Muscle layer of duodenum (tissue), 2 donors: ENCODE results near the gene PUS10.
A peak's percentile ranks its signal among the peaks of the same experiment; 100 is the strongest.
"Not testable (repeated sequence)": the region's sequence is repeated elsewhere in the genome, so short reads cannot be mapped to it uniquely, and the experiment has no call there.

Experiments used
- H3K27ac ChIP-seq: one replicate; pipeline ENCODE4 v1.7.0; 2013; ENCODE audit warnings: mild to moderate bottlenecking, low read length
- H3K27me3 ChIP-seq: one replicate; pipeline ENCODE4 v1.7.0; 2013; ENCODE audit warnings: low read depth, mild to moderate bottlenecking, control low read depth, low read length
- H3K36me3 ChIP-seq, 2 donors: one replicate each; pipeline ENCODE4 v1.7.0; 2013; ENCODE audit warnings: low read length in 2 of 2, control low read depth in 1 of 2, mild to moderate bottlenecking in 1 of 2; ENCODE audit not compliant: insufficient read depth in 2 of 2, control insufficient read depth in 1 of 2
- H3K4me1 ChIP-seq, 2 donors: one replicate each; pipeline ENCODE4 v1.7.0; 2013; ENCODE audit warnings: low read length in 2 of 2, mild to moderate bottlenecking in 2 of 2, control low read depth in 1 of 2, moderate library complexity in 1 of 2; ENCODE audit not compliant: insufficient read depth in 2 of 2, control insufficient read depth in 1 of 2
- H3K4me3 ChIP-seq, 2 donors: one replicate each; pipeline ENCODE4 v1.7.0; 2013; ENCODE audit warnings: low read length in 2 of 2, low read depth in 1 of 2, mild to moderate bottlenecking in 1 of 2
- H3K9me3 ChIP-seq, 2 donors: one replicate each; pipeline ENCODE4 v1.7.0; 2013; ENCODE audit warnings: low read length in 2 of 2, control low read depth in 1 of 2, mild to moderate bottlenecking in 1 of 2; ENCODE audit not compliant: control insufficient read depth in 1 of 2
- donor health status: healthy.

Gene PUS10

DNA sequence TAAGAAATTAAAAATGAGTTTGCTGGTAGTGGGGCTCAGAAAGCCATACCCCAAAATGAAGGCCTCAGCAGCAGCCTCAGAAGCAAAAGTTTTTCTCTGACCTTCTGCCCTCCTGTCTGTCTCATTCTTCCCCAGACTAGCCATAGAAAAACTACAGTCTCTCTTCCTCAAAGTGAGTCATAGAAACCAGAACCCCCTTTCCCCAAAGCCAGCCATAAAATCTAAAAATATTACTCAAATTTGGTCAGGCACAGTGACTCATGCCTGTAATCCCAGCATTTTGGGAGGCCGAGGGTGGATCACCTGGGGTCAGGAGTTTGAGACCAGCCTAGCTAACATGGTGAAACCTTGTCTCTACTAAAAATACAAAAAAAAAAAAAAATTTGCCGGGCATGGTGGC is 5.8 kb downstream of the PUS10 start:
- not testable (repeated sequence) for H3K27ac ChIP-seq, H3K4me1 ChIP-seq
- H3K36me3 ChIP-seq = peaks cover 0 to 11% of the 10 kb centered on the region in 2 donors

DNA sequence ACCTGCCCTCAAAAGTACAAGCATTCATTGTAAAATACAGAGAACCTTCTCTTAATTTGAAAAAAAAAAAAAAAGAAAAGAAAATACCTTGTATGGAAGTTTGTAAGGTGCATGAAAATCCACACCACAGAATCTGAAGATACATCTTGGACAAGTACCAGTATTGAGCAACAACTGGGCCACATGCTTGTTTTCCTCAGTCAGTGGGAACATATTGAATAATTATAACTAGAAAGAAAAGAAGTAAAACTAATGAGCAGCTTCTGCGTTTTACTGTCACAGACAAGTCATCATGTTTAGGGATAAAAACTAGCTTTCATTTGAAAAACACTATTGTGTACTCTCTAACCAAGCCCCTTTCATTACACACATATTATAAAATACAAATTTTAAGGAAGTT is 6.4 kb downstream of the PUS10 start:
- Histone ChIP-seq H3K36me3 (peaks cover 0 to 6% of the 10 kb centered on the region in 2 donors), H3K27ac (no peak overlapping the region), H3K27me3 (no peaks in the 10 kb centered on the region), H3K9me3 (no peaks in the 10 kb centered on the region), H3K4me3 (no peak overlapping the region), H3K4me1 (peaks cover 0 to 8% of the 10 kb centered on the region in 2 donors)

More for the DNA sequence above, 5.8 kb downstream of the PUS10 start:
- H3K9me3 ChIP-seq, H3K27me3 ChIP-seq, H3K4me3 ChIP-seq: not testable (repeated sequence)

DNA sequence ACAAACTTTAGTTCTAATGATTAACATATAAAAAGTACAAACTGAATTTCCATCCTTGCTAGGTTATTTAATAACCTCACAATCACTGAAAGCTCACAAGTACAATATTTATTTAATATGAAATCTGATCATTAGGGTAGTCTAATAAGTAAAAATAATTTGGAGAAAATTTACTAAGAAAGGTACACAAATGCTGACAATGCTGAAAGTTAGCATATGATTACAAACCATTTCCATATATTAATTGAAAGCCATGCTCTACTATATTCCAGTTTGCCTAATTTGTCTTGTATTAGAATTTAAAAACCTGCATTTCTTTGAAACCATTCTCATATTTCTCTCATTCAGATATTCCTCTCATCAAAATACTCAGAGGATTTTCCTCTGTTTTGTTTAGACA is 8.7 kb downstream of the PUS10 start:
- H3K4me3 ChIP-seq = no peak overlapping the region
- H3K9me3 ChIP-seq = no peaks in the 10 kb centered on the region
- H3K4me1 ChIP-seq = no peaks in the 10 kb centered on the region
- no peaks in the 10 kb centered on the region for H3K27me3 ChIP-seq
- H3K27ac ChIP-seq = no peak overlapping the region
- peaks cover 0 to 6% of the 10 kb centered on the region in 2 donors for H3K36me3 ChIP-seq

DNA sequence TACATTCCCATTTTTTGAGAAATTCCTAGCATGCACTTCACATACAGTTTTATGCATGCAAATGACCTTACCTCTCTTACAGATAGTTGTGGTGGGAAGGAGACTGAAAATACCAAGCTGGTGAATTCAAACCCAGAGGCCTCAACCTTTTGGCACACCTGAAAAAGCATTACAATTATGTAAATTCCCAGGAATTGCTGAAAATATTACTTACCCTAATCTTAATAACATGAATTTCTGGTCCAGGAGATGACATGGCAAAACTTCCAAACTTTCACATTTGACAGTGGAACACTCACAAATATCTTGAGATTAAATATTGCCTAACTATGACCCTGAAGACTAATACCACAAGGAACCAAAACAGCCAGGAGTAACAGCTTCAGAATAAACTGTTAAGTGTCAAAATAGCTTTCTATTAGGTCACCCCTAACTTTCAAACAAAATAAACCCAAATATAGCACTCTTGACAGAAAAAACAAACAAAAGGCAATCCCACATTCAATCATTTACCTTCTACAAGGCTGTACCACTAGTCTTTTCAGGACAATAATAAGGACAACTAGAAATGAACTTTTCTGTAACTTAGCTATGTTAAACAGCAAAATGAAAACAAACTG is 11.5 kb downstream of the PUS10 start:
- no peaks in the 10 kb centered on the region for H3K4me1 ChIP-seq
- no peak overlapping the region for H3K27ac ChIP-seq
- H3K36me3 ChIP-seq = no peaks in the 10 kb centered on the region
- H3K4me3 ChIP-seq = no peak overlapping the region
- H3K27me3 ChIP-seq = no peaks in the 10 kb centered on the region
- no peaks in the 10 kb centered on the region for H3K9me3 ChIP-seq

DNA sequence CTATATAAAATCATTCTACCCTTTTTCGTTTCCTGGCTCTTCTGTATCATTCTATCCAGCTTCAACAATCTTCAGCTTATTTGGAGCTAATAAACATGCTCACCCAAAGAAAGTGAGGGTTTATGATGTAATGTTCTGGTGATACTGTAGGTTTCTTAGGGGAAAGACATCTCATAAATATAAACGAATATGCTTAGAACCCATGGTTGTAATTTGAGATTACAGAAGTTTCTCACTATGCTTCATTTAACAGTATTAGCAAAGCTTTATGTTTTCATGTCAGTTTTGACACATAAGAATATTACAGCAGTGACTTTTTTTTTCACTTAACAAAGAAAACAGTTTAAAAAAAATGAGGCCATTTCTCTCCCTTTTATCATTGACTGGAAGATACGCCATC is 12.3 kb downstream of the PUS10 start:
- Histone ChIP-seq H3K36me3 (no peaks in the 10 kb centered on the region), H3K4me3 (no peak overlapping the region)

DNA sequence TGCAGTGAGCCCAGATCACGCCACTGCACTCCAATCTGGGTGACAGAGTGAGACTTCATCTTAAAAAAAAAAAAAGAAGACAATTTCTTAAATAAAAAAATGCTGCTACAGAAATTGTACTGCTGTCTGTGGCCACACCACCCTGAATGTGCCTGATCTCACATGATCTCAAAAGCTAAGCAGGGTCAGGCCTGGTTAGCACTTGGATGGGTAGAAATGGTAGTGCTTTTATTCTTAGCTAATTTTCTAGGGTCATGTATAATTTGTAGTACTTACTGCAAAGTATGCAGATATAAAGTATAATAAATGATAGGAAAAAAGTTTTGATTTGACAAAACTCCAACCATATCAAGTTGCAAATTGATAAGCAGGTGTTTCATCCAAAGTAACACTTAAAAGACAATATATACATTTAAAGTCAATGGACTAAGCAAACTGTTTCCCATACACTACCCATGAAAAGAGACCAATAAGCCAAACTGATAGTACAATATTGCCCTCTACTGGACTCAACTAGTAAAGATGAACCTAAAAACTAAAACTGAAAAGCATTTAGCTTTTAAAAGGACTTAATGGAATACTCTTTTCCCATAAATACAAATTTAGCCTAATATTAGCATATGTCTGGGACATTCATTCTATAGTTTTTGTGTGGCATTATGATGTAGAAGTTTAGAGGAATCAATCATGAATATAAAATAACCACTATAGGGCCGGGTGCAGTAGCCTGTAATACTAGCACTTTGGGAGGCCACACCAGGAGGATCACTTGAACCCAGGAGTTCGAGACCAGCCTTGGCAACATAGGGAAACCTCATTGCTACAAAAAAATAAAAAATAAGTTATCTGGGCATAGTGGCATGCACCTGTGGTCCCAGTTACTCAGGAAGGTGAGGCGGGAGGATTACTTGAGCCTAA is 19.2 kb downstream of the PUS10 start:
- Histone ChIP-seq H3K27ac (no peak overlapping the region), H3K4me1 (no peaks in the 10 kb centered on the region), H3K27me3 (no peaks in the 10 kb centered on the region), H3K4me3 (no peak overlapping the region), H3K36me3 (no peaks in the 10 kb centered on the region), H3K9me3 (no peaks in the 10 kb centered on the region)

More for the DNA sequence above, 12.3 kb downstream of the PUS10 start:
- no peak overlapping the region for H3K27ac ChIP-seq
- H3K4me1 ChIP-seq = no peaks in the 10 kb centered on the region
- H3K27me3 ChIP-seq = no peaks in the 10 kb centered on the region
- H3K9me3 ChIP-seq = no peaks in the 10 kb centered on the region

DNA sequence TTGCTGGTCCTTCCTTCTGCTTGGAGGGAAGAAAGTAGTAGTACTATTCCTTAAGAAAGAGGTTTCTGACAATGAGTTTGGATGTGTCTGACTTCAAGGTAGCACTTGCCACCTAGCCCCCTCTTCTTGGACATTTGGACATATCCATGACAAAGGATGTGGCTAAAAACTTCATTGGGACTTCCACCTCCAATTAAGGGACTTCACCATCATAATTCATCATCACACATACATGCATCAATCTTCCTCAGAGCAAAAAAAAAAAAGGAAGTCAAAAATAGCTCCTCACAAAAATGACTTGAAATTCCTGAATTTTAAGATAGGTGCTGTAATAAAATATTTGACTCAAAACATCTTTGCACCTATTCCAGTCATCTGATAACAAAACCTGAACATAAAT is 23.9 kb downstream of the PUS10 start:
- Histone ChIP-seq H3K4me1 (no peaks in the 10 kb centered on the region), H3K27ac (no peak overlapping the region), H3K9me3 (peaks cover 0 to 6% of the 10 kb centered on the region in 2 donors)

DNA sequence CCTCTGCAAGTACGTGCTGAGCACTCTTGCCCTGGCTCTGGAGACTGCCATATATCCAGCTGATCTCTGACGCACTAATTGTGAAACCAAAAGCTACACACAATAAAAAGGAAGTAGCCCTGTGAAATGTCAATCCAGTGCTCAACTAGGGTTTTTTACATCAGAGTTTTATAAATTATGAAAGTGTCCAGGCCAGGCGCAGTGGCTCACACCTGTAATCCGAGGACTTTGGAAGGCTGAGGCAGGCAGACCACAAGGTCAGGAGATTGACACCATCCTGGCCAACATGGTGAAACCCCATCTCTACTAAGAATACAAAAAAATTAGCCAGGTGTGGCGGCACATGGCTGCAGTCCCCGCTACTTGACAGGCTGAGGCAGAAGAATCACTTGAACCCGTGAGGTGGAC is 25.1 kb downstream of the PUS10 start:
- Histone ChIP-seq H3K27me3 (no peaks in the 10 kb centered on the region), H3K27ac (peak overlapping the region; percentile 28), H3K4me1 (no peaks in the 10 kb centered on the region), H3K9me3 (peaks cover 0 to 6% of the 10 kb centered on the region in 2 donors), H3K4me3 (no peak overlapping the region), H3K36me3 (no peaks in the 10 kb centered on the region)

More for the DNA sequence above, 23.9 kb downstream of the PUS10 start:
- H3K36me3 ChIP-seq = no peaks in the 10 kb centered on the region
- no peak overlapping the region for H3K4me3 ChIP-seq
- H3K27me3 ChIP-seq = no peaks in the 10 kb centered on the region

DNA sequence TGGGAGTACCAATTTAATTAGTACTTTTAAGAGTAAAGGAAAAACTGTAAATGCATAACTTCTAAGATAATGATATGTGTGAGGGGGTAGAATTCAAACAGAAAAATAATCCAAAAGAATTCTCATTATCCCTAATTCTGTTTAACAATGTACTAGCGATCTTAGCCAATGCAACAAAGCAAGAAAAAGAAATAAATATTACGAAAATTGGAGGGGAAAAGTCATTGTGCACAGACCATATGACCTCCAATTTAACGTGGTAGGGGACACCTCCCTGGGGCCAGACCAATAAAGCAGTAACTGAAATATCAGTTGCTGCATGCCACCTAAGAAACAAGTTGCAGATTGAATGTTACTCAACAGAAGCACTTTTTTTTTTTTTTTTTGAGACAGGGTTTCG is 26.4 kb downstream of the PUS10 start:
- Histone ChIP-seq H3K27me3 (no peaks in the 10 kb centered on the region), H3K27ac (no peak overlapping the region), H3K4me1 (no peaks in the 10 kb centered on the region), H3K36me3 (no peaks in the 10 kb centered on the region), H3K9me3 (peaks cover 0 to 6% of the 10 kb centered on the region in 2 donors), H3K4me3 (no peak overlapping the region)

DNA sequence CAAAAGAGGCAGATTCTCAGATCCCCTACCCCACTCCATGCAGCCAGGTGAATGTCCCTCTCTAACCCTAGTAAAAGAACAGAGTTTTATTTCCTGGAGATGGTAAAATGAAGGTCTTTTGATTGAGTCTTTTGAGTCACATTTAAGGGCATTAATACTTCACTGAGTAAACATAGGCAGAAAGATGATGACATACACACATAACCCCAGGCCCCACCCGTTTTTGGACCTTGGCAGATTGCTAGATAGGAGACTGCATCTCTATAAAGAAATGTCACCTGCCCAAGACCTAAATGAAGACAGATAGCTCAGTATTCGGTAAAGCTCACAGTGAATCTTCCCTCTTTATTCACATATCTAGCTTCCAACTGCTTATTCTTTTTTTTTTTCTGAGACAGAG is 28.8 kb downstream of the PUS10 start:
- H3K9me3 ChIP-seq = peaks cover 0 to 6% of the 10 kb centered on the region in 2 donors
- H3K4me1 ChIP-seq = no peaks in the 10 kb centered on the region
- H3K27ac ChIP-seq = no peak overlapping the region
- no peaks in the 10 kb centered on the region for H3K27me3 ChIP-seq
- no peak overlapping the region for H3K4me3 ChIP-seq
- H3K36me3 ChIP-seq = no peaks in the 10 kb centered on the region

DNA sequence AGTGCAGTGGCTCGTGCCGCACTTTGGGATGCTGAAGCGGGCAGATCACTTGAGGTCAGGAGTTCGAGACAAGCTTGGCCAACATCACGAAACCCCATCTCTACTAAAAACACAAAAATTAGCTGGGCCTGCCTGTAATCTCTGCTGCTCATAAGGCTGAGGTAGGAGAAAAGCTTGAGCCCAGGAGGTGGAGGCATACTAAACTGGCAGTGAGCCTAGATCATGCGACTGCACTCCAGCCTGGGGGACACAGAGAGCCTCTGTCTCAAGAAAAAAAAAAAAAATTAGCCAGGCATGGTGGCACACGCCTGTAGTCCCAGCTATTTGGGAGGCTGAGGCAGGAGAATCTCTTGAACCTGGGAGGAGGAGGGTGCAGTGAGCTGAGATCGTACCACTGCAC is 30.4 kb downstream of the PUS10 start:
- not testable (repeated sequence) for H3K4me1 ChIP-seq, H3K27me3 ChIP-seq, H3K9me3 ChIP-seq, H3K27ac ChIP-seq, H3K4me3 ChIP-seq, H3K36me3 ChIP-seq
